SH-SY5Y (cell line): Measurements from ENCODE around the gene CHD2.

ENCODE experiments used
- GATA2 ChIP-seq: IDR thresholded peaks from 2 replicates; pipeline ENCODE4 v1.6.1; 2011; ENCODE audit warnings: mild to moderate bottlenecking, low read depth, low read length
- GATA3 ChIP-seq: IDR thresholded peaks from 2 replicates; pipeline ENCODE4 v1.6.1; 2011; ENCODE audit warnings: low read depth, mild to moderate bottlenecking, low read length, moderate library complexity

CHD2 gene

DNA sequence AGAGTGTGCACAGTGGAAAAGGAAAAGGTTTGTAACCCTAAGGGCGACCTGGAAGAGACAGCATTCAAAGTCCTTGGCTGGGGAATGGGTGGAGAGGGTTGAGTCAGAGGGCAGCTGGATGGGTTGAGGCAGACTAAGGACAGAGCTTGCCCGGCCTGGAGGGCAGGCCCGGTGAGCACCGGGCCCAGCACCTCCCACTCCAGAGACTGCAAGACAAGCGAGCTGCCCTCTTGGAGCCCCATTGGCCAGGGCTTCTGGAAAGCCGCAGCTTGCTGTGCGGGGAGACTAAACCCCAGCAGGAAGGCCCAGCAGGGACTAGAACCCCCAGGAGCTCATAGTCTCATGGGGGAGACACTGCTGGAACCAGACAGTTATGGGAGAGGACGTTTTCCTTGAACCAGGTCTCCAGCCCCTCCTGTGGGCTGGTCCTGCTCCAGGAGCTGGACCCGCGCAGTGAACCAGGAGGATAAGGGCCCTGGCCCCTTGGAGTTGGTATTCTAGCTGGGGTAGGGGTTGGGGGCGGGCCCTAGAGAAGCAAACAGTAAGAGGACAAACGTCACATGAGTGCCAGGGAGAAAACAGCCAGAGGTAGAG lies 129.8 kb downstream of the CHD2 start:
- no peak for TF ChIP-seq GATA3
- no peak for TF ChIP-seq GATA2

DNA sequence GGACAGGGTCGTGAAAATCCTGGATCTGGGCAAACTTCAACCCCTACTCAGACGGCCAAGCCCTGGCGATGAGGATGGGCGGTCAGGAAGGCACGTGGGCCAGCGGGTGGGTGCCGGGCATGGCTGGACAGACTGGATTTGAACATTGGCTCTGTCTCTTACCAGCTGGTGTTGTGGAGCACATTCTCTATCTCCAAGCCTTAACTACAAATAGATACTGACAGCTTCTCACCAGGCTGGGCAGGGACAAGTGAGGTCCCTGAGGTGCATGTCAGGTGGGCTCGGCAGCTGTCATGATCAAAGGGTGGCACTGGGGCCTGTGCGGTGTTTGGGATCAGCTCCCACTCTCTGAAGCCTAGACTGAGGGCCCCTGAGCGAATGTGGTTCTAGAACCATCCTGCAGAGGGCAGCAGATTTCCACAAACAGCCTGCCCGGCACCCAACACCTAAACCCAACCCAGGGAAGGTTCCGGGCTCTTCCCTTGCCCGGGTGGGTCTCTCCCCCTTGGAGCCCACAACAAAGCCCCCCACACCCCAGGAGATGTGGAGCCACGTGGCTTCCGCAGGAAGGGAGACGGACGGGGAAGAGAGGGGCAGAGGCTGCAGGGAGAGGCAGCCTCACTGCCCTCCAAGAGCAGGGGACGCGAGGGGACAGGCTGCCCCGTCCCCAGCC lies 130.4 kb downstream of the CHD2 start:
- TF ChIP-seq GATA3 (no peak), GATA2 (no peak)

DNA sequence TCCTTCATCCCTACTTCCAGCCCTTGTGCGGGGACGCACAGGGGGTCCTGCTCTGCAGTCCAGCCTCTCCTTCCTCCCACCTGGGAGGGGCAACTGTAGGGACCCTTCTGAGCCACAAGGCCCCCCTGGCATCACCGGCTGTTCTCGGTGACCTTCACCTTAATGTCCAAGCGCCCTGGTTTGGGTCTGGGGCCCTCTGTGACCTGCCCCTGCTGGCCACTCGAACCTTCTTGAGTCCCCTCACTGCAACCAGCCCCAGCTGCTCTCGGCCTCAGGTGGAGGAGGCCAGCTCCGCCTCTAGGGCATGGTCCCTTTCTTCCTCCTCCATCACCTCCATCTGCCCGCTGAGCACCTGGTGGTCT lies 131.0 kb downstream of the CHD2 start:
- TF ChIP-seq GATA3 (no peak), GATA2 (no peak)

DNA sequence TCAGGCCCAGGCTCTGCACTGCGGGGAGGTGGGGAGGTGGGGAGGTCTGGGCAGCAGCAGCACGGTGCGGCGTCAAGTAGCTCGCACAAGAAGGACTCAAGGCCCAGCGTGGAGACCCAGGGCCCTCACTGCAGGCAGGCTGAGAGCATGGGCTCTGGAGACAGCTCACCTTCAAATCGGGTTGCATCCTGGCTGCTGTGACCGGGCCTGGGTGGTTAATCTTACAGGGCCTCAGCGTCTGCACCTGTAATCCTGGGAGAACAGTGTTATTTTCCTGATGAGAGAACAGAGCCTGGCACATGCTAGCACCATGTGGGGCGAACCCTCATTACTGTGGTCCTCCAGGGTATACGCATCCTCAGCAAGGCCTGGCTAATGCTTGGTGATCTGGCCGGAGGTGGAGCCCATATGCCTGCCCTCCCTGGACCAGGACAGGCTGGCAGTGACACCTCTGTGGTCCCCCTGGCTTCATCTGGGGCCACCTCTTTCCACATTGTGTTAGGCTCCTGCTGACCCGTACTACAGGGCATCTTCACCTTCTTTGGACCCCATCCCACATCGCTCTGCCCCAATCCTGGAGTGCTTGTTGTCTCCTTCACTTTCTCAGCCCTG lies 133.4 kb downstream of the CHD2 start:
- TF ChIP-seq GATA3 (no peak), GATA2 (no peak)

DNA sequence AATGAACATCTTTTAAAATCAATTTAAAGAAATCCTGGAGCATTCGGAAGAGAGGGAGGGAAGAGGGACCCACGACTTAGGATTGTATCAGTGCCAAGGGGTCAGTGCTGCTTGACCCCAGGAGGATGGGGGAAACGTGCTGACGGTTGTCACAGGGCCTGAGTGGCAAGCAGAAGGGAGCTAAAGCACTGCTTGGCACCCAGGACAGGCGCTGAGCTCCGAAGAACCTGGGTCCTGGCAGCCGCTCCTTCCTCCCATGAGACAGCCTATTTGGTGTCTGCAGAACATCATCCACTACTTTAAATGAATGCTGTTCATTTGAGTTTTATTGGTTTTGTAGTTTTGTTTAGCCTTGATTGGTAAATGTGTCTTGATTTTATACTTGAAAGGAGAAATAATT lies 134.4 kb downstream of the CHD2 start:
- no peak for TF ChIP-seq GATA3
- TF ChIP-seq GATA2, result no peak

DNA sequence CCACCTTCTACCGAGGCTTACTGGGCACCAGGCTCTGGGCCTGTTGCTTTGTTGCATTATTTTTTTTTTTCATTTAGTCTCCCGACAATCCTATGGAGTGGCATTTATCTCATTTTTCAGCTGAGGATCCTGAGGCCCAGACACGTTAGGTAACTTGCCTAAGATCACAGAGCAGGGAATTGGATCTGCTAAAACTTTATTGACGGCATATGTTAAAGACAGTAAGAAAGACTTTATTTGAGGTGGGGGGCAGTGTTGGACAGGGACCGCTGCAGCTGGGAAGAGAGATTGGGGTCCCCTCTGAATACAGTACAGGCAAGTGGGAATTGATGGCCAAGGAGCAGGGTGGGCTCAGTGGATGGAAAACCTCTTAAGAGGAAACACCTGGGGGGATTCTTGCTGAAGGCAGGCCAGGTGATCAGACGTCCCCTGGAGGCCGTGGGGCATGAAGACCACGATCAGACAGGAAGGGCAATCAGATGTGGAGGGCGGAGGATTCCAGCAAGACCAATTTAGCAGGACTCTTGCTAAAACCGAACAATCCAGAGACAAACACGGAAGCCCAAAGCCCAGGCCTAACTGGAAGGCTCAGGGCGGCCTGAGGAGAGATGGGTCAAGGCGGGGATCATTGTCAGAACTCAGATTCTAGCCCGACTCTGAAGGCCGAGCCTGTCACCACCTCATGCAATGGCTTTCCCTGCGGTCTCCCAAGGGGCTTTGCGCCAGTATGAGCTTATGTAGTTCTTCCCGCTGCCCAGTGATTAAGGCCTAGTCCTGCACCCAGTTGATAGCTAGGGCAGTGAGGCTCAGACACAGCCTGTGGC lies 135.2 kb downstream of the CHD2 start:
- TF ChIP-seq GATA2 (no peak), GATA3 (no peak)

DNA sequence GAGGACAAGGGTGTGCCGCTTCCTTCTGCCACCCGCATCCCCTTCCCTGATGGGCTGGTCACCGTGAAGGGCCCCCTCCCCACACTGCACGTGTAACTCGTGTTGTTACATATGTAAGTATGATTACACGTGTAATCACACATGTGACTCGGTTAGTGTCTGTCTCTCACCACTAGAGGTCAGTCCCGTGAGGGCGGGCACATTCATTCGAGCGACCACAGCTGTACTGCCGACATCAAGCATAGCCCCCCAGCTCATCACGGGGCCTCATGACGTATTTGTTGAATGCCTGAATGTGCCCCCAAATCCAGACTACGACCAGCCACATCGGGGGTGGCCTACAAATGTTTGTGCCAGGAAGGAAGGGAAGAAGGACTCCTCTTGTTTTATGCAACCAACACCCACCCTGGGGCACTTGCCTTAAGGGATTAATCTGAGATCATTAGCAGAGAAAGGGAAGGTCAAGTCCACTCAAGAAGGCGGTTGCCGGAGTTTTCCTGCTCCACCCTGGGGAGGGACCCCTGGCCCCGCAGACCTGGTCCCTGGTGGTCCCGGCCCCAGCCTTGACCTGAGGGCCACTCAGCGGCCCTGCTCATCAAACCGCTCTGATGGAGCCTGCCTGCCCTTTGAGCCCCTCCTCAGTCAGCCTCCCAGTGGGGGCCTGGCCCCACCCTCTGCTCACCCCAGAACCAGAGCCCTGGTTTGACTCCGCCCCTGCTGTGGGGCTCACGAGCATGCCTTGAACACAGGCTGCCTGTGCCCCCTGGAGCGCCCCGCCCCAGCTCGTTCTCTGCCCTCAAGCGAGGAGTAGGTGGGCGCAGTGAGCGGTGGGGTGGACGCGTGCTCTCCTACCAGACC lies 136.1 kb downstream of the CHD2 start:
- no peak for TF ChIP-seq GATA3
- TF ChIP-seq GATA2, result no peak

DNA sequence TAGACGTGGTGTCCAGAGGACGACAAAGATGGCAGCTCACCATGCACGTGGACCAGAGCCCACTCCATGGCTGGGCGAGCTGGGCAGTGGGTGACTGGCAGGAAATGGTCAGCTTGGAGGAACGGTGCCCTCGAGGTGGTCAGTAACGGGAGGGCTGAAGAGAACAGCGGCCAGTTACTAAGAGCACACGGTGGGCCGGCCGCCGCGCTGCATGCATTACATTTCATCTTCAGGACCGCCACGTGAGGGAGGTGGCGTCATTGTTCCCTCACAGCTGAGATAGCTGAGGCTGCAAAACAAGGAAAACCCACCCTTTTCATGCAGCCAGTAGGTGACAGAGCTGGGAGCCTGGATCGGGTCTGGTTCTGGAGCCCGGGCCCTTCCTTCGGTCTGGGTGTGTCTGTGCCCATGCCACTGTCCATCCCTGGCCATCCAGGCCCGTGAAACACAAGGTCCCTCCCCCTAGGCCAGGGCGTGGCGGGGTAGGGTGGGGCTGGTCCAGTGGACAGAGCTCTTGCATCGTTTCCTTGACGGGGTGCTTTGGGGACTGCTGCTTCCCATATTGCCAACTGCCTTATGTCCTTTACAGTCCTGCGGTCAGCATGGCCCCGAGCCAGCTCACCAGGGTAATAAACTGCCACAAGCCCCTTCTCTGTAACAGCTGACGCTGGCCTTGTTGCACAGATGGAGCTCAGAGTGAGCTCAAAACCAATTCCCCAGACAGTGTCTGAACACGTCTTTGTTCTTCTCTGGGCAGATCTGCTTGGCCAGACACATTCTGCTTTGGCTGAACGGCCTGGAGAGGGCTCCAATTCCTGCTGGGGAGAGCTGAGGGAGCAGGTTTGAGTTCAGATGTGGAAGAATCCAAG lies 137.1 kb downstream of the CHD2 start:
- no peak for TF ChIP-seq GATA2
- TF ChIP-seq GATA3, result no peak

DNA sequence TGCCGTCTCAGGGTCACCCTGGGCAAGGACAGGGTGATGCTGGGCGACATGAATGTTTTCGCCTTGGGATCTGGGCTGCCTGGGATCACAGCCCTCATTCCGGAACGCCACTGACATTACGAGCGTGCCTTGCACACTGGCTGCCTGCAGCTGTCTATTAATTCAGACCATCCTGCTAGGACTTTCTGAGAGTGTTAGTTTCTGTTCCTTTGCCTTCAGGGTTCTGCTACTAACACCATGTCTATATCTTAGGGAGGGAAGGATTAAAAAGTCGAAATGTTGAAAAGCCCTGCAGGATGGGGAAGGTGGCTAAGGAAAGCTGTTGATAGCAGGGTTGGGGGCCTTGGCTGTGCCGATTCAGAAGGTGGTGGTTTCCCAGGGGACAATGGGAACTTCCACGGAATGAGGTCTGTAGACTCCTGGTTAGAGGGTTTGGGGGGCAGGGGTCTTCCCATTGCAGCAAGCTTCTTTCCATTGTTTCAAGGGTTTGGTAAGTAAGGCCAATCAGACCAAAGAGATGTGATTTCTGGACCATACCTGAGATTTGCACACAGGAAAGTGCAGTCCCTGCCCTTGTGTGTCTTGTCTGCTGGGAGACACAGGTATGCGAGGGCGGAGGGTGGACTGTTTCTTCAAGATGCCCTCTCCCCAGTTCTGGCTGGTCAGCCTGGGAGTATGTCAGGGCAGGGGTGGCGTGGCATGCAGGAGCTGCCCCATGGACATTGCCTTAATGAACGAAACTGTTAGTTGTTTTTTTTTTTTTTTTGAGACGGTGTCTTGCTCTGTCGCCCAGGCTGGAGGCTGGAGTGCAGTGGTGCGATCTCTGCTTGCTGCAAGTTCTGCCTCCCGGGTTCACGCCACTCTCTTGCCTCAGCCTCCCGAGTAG lies 137.9 kb downstream of the CHD2 start:
- TF ChIP-seq GATA3 (no peak), GATA2 (no peak)

DNA sequence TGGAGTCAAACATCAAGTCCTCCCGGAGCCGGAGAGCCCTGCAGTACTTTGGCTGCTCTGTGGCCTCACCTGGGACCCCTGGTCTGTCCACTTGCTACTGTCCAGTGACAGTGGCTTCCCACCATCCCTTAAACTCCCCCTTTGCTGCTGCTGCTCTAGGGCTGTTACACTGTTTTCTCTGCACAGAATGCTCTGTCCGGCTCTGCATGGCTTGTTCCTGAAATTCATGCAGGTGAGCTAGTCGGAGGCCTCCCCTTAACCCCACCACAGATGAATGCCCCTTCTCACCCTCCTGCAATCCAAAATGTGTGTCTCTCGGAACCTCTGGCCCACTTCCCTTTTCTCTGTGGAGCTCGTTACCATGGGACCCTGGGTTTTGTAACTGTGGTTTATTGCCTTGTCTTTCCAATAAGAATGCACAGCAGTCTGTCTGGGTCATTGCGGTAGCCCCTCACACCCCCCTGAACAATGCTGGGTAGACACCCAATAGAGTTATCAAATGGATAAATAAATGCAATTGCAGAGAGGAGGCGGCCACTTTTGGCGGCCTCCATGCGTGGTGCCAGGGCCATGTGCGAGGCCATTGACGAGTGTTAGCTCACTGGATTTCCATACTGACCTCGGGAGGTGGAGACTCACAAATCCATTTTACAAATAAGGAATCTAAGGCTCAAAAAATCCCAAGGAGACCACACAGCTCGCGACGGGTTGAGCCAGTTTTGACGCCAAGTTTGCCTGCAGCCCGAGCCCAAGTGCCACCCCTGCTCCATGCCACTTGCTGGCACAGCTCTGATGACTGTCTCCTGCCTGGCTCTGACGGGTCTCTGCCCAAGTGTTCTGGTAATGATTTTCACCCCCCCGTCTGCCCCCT lies 140.4 kb downstream of the CHD2 start:
- TF ChIP-seq GATA2 (no peak), GATA3 (no peak)

DNA sequence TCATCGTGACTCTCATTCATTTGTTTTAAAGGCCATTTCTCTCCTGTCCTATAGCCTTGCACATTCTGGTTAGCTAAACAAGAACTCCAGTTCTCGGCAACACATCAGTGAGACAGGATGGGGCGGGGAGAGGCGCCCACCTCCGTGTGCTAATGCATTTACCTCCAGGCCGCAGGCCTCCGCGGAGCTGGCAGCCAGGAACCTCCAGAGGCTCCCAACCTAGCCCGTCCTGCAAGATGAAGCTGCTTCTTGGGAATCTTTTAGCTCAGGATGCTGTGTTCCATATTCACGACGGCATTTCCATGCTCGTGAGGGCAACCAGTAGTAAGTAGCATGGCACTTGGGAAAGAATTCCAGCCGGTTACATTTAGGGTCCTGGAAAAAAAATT lies 141.0 kb downstream of the CHD2 start:
- TF ChIP-seq GATA2 (no peak), GATA3 (no peak)
